GM08714 (cell line): ENCODE results near the gene HOXC13.

Experiments used
- H3K4me3 ChIP-seq: fragments of 200-500 bp; sonication (Bioruptor generic); 2 replicates; pipeline ENCODE4 v1.5.1; 2014; ENCODE audit warnings: mild to moderate bottlenecking, low read length, inconsistent platforms
- ZNF274 ChIP-seq: IDR thresholded peaks from 2 replicates; pipeline ENCODE4 v1.6.1; 2012; ENCODE audit warnings: mild to moderate bottlenecking, low read depth, low read length

HOXC13 gene, protein sequence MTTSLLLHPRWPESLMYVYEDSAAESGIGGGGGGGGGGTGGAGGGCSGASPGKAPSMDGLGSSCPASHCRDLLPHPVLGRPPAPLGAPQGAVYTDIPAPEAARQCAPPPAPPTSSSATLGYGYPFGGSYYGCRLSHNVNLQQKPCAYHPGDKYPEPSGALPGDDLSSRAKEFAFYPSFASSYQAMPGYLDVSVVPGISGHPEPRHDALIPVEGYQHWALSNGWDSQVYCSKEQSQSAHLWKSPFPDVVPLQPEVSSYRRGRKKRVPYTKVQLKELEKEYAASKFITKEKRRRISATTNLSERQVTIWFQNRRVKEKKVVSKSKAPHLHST

DNA sequence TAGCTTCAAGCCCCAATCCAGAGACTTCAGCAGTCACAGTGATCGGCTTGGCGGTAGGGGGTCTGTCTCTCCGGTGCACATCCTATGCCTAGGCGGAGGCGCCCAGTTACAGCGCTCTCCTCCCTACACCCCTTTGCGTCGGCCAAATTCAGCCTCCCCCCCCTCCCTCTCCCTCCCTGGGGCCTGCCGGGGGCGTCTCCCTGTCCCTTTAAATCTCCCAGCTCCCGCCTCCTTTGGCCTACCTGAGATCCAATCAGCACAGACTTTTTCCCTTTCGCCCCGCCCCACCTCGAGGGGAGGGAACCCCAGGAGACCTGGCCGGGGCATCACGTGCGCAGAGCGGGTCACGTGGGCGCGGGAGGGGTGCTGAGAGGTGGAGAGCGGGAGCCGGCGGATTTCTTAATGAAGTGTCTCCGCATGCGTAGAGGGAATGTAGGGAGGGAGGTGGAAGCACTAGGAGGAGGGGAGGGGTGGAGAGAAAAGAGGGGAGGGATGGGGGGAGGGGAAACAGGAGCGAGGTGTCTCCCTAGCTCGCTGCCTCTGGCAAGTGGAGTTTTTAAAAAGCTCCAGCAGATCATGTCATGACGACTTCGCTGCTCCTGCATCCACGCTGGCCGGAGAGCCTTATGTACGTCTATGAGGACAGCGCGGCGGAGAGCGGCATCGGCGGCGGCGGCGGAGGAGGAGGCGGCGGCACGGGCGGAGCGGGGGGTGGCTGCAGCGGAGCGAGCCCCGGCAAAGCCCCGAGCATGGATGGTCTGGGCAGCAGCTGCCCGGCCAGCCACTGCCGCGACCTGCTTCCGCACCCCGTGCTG, at the start of gene HOXC13:
Gene HOXC13 (plus strand): TSS at position 506 of the 815 bp plus-strand sequence. CDS start 76 bp downstream, at position 582.
- TF ChIP-seq ZNF274 = no peak
- no peak within 1 kb of the TSS; the same call in 1 of the 2 replicates for H3K4me3 ChIP-seq

DNA sequence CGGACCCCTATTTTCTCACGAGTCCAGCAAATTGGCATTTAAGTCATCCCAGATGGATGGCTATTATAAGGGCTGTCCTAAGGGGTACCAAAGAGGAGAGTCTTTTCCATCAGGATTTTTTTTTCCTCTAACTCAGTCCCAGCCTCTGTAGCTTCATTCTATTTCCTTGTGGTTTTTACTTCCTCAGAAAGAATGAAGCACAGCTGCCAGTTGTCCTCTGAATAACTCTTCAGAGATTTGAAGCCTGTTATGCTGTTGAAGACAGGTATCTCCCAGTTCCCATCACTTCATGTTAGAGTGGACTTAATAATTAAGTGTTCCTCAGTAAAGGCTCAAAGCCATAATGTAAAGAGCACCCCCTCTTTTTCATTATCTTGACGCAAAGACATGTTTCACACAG, 48.5 kb upstream of the HOXC13 start:
- no peak for TF ChIP-seq ZNF274
- H3K4me3 ChIP-seq = no peak overlapping the region

DNA sequence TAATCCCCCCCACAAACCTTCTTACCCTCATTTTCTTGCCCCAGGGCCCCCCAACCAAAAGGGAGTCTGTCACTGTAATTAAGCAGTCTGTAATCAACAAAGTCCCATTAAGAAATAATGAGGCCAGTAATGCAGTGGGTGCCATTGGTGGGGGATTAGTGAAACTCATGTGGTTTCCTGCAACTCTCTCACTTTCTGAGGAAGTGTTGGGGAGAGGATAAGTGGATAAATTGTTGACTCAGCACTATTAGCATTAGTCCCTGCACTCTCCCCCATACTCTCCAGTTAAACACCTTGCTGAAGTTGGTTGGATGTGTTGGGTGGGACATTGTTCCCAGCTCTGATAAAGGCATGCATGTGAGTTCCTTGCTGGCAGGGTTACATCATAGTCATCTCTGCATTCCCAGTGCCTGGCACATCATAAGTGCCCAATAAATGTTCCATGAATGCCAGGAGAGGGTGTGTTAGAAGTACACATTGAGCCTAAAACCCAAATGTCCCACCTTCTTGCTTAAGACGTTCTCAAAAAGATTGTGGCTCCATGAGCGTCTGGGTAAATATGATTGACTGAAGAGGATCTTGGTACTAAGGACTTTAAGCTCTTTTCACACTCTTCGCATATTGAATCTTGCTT, 45.8 kb upstream of the HOXC13 start:
- no peak for TF ChIP-seq ZNF274
- H3K4me3 ChIP-seq = no peak overlapping the region

DNA sequence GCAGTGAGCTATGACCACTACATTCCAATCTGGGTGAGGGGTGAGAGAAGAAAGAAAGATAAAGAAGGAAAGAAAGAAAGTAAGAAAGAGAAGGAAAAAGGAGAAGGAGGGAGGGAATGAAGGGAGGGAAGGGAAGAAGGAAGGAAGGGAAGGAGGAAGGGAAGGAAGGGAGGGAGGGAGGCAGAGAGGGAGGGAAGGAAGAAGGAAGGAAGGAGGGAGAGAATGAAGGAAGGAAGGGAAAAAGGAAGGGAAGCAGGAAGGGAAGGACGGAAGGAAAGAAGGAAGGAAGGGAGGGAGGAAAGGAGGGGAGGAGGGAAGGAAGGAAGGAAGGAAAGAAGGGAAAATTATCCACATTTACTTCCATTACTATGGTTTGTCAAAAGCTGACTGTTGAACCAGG, 39.4 kb upstream of the HOXC13 start:
- no peak for TF ChIP-seq ZNF274
- no peak overlapping the region for H3K4me3 ChIP-seq

DNA sequence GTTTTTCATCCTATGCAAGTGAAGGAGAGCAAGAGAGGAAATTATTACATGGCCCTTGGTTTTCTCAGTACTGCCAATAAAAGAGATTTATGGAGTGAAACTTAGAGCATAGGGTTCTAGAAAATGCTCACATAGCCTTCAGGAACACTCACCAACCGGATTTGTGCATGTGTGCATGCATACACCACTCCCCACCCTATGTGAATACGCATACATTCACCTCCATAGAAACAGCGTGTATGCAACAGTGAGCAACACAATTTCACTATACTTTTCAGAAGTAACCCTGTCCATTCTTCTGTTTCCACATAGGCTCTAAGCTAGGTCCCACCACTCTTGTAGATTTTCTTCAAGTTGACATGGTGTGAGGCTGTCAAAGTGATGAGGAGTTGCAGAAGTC, 31.5 kb upstream of the HOXC13 start:
- TF ChIP-seq ZNF274 = no peak

DNA sequence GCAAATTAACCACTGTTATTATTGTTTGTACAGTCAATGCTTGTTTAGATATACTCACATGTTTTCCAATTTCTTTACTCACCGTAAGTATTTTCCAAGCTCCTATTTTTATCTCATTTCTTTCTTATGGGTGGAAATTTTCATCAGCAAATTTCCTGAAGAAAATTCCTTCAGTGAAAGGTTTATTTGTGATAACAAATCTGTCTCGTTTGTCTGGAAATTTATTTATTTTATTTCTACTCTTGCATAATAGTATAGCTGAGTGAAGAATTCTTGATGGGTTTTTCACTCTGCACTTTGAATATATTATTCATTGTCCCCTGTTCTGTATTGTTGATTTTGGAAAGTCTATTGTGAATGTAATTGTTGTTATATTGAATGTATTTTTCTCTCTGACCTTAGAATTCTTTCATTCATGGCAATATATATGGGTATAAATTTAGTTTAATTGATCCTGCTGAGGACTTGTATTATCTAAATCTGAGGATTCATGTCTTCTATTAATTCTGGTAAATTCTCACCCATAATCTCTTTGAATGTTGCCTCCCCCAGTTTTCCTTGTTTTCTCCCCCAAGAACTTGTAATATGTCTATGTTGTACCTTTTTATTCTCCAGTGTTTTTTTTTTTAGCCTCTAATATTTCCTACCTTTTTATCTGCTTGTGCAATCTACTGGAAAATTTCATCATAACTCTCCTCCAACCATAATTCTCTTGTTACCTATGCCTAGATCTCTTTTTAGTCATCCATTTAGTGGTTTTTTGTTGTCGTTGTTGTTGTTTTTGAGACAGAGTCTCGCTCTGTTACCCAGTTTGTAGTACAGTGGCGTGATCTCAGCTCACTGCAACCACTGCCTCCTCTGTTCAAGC, 21.6 kb upstream of the HOXC13 start:
- no peak for TF ChIP-seq ZNF274
- H3K4me3 ChIP-seq = no peak overlapping the region

More for the DNA sequence above, 31.5 kb upstream of the HOXC13 start:
- H3K4me3 ChIP-seq = no peak overlapping the region

DNA sequence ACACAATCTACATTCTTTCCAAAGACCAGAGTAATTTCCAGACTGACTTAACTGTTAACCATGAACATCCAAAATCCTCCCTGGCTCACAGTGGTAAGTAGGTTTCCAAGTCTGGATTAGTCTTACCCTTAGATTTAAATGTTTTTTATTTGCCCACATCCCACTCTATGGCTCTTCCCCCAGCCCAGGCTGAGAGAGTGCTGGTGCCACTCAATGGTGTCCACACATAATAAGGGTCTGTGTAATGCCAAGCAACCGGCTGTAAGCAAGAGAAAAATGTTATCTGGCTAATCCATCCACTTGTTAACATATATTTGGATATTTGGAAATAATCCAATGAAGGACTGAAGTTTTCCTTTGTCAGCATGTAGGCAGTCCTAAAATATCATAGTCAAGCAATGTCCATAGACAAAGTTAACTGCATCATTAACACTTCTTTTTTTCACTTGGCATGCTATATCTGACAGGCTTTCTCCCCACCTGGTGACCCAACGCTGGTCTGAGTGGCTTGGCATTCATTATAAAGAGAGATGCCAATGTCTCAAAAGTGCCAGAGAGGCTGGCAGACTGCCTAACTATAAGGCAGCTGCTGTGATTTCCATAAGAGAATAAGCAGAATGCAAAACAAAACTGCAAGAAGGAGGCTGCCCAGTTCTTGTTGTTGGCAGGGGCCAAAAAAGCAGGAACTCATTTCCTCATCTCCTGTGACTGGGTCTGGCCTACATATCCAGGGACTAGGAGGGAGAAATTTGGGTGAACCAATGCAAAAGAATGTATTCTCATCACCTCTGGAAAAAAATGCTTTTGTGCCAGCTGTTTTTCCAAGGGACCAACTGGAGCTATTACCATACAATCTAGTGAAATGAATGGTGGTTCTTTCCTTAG, 13.9 kb upstream of the HOXC13 start:
- TF ChIP-seq ZNF274 = no peak
- H3K4me3 ChIP-seq = no peak overlapping the region

DNA sequence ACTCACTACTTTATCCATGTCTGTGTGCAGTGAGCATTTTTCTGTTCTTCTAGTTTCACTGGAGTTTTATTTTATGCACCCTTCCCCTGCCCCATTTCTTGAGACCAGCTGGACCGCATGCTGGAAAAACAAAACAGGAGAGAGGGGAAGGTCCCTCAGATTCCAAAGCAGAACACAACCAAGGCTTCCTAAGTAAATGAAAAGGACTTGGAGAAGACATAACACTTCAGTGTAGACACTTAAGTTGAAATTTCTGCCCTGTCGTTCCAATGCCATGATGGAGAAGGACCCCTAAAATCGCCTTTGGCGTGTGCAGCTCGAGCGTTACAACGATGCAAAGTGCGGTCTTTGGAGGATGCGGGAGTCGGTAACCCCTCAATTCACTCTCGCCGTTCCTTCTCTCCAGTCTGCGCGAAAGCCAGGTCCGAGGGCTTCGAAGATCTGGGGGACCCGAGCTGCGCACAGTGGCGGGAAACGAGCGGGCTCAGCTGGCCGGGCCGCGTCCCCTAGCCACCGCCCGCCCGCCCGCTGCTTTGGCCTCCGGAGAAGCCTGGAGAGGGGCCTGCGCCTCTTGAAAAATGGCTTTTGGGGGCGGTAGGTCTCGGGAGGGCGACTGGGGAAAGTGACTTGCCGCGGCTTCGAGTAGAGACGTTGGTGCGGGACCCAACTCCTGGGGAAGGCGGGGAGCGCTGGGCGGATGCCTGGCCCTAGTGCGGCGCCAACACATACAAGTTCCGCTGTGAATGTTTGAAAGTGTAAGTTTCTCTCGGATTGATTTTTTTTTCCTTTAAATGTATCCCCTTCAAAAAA, 11.2 kb upstream of the HOXC13 start:
- TF ChIP-seq ZNF274 = no peak
- H3K4me3 ChIP-seq = no peak overlapping the region

DNA sequence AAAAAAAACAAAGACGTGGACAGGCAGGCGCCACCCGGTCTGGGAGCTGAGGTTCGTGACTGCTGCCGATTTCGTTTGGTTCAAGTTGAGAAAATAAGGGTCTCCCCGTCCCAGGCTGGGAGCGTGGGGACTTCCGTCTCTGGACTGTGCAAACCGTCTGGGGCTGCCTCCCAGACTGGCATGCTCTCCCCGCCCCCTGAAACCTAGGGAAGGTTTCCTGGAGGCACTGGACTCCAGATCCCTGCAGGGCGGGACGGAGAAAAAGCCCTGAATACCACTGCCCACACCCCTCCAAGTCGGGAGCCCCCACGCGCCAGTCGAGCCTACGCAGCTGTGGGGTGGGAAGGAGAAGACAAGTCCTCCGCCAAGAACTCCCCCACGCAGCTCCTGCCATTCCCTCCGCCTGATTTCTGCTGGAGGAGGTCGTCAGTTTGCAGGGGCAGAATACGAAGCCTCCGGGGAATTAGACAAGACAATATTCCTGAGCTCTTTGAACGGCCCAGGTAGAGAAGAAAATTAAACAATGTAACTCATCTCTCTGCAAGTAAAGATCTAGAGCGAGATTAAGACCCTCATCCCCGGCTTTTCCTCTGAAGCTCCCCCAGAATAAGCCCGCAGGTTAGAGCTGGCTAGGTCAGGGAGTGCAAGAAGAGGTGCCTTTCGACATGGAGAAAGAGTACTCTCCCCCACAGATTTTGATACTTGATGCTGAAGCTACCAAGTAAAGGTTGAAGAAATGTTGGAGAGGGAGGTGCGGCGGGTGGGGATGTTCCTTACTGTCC, 10.4 kb upstream of the HOXC13 start:
- no peak for TF ChIP-seq ZNF274
- no peak overlapping the region for H3K4me3 ChIP-seq

DNA sequence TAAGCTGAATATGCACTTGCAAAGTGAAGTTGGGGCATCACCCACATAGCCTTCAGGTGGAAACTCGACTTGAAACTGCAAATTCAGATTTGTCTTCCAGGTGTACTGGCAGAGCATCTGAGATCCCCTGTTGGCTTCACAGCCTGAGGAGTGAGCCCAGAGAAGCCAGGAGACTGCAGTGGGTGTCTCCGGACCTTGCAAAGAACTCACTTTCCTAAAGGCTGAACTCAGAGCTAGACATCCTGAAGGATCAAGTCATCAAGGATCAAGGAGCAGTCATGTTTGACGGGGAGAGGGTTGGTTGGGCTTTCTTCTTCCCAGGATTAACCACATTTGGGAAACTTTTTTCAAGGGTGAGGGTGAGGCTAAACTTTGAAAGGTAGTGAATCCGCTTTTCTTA, 9.1 kb upstream of the HOXC13 start:
- no peak for TF ChIP-seq ZNF274
- no peak overlapping the region for H3K4me3 ChIP-seq

DNA sequence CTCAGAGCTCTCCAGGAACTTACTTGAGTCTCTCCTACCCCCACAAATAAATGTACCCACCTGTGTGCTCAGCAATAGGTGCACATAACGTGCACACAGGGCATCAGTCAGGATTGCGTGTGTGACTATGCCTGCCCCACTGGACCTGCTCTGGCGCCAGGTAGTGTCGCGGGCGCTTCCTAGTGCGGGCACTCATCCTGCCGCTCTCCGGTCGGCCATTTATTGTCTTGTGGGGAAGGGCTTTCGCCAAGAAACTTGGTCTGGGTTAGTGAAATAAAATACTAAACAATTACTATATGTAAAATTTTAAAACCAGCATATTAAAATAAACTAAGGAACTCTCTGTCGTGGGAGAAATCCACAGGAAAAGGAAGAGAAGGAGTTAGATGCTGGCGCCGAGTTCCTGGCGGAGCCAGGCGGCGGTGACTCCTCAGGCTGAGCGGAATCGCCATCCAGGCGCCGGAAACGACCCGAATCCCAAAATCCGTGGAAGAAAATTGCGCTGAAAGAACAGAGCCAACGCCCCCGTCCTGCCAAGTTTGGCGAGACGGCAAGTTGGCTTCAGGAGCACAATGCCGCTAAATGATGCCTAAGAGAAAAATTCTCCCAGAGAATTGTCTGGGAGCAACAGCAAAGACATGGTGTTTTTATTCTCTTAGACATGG, 7.9 kb upstream of the HOXC13 start:
- no peak overlapping the region for H3K4me3 ChIP-seq
- TF ChIP-seq ZNF274 = no peak
